Measurements from ENCODE around the gene ADH7. TPM values are rescaled to one million over a fixed set of nuclear protein-coding genes. Genes with fewer than 3 reads are reported as not detected.

Gene ADH7
- total RNA-seq, 1 donor from 2014 or later, result not detected

DNA sequence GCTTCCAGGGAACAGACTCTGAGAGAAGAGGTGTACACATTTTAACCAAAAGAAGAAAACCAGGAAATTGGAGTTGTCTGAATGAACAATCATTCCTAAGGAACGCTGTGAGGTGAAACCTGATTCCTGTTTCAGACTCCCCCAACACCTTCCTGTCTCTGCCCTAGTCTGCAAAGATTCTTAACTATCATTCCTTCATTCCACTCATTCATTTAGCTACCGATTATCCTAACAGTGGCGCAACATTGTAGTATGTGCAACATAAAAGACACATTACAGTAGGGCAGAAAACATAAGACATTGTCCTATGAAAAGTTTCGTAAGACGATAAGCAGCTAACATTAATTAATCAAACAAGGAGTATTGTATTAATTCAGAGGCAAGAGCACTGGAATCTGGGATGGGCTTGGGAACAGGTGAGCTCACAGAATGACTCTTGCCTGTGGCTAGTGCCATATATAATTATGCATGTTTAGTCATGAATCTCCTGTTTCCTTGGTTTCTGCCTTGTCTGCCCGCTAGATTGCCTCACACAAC is 23.8 kb upstream of the ADH7 start:
- no peaks in the 10 kb centered on the region for H3K27me3 ChIP-seq
- TF ChIP-seq, protein P1, sequence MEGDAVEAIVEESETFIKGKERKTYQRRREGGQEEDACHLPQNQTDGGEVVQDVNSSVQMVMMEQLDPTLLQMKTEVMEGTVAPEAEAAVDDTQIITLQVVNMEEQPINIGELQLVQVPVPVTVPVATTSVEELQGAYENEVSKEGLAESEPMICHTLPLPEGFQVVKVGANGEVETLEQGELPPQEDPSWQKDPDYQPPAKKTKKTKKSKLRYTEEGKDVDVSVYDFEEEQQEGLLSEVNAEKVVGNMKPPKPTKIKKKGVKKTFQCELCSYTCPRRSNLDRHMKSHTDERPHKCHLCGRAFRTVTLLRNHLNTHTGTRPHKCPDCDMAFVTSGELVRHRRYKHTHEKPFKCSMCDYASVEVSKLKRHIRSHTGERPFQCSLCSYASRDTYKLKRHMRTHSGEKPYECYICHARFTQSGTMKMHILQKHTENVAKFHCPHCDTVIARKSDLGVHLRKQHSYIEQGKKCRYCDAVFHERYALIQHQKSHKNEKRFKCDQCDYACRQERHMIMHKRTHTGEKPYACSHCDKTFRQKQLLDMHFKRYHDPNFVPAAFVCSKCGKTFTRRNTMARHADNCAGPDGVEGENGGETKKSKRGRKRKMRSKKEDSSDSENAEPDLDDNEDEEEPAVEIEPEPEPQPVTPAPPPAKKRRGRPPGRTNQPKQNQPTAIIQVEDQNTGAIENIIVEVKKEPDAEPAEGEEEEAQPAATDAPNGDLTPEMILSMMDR (IDR thresholded peaks at IDR 0.05), result no peak
- H3K4me3 ChIP-seq, result no peak overlapping the region
- DNase-seq, result no peak
- H3K27ac ChIP-seq, result no peak overlapping the region
- intact Hi-C loops (cut with DNase I), result no loop called here
- H3K9me3 ChIP-seq, result no peaks in the 10 kb centered on the region
- no peak for ATAC-seq
- H3K4me1 ChIP-seq, result no peaks in the 10 kb centered on the region
- H3K36me3 ChIP-seq, result no peaks in the 10 kb centered on the region

DNA sequence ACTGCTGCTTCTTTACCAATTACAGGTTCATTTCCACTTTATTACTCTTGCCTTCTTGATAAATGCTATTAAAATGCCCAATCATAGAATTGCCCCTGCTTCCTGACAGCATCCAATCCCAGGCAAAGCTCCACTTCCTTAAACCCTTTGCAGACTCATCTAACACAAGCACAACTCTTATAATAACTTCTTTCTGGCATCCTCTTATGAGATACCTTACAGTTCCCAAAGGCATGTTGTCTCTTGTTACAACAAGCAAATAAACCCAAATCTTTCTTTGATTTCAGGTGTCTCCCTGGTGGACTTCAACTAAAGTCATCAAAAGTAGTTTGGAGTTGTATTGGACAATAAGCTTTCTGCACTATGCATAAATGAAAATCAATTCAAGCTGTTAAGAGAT is 22.5 kb upstream of the ADH7 start:
- Histone ChIP-seq H3K4me1 (no peaks in the 10 kb centered on the region), H3K9me3 (no peaks in the 10 kb centered on the region), H3K27me3 (no peaks in the 10 kb centered on the region), H3K27ac (no peak overlapping the region), H3K4me3 (no peak overlapping the region), H3K36me3 (no peaks in the 10 kb centered on the region)
- ATAC-seq (no peak), DNase-seq (no peak)
- intact Hi-C loops (cut with DNase I), result no loop called here
- TF ChIP-seq, protein P1 (IDR thresholded peaks at IDR 0.05), result no peak

DNA sequence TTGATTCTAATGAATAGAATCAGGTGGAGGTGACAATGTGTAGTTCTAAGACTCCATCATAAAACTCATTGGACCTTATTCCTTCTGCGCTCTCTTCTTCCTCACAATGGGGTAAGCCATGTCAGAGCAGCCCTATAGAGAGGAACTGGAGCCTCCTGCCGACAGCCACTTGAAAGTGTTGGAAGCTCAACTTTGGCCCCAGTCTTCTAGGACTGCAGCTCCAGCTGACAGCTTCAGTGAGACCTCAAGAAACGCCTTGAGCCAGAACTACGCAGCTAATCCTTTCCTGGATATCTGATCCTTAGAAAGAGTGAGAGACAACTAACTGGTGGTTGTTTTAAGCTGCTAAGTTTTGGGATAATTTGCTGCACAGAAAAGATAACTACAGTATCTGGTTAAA is 22.1 kb upstream of the ADH7 start:
- Histone ChIP-seq H3K27me3 (no peaks in the 10 kb centered on the region), H3K27ac (no peak overlapping the region), H3K9me3 (no peaks in the 10 kb centered on the region), H3K36me3 (no peaks in the 10 kb centered on the region), H3K4me1 (no peaks in the 10 kb centered on the region), H3K4me3 (no peak overlapping the region)
- ATAC-seq, result no peak
- TF ChIP-seq, protein P1 (IDR thresholded peaks at IDR 0.05), result no peak
- intact Hi-C loops (cut with DNase I), result no loop called here
- DNase-seq, result no peak

DNA sequence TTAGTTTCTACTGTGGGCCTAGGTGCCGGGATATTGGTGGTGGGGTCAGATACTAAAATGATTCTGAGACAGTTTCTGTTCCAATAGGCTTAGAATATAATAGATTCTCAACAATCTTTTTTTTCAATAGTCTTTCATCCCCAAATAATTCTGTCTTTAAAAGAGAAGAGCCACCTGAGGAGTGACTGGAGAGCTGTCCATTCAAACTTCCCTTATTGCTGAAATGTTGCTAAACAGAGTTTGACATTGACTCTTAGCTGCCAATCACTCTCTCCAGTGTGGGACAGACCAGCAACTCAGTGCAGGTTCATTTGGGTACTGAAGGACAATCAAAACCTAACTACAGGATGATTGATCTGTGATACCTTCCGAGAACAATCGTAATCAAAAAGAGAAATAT is 12.4 kb upstream of the ADH7 start:
- Histone ChIP-seq H3K4me3 (no peak overlapping the region), H3K27ac (no peak overlapping the region), H3K27me3 (no peaks in the 10 kb centered on the region), H3K36me3 (no peaks in the 10 kb centered on the region), H3K4me1 (no peaks in the 10 kb centered on the region), H3K9me3 (no peaks in the 10 kb centered on the region)
- intact Hi-C loops (cut with DNase I), result no loop called here
- TF ChIP-seq, protein P1 (IDR thresholded peaks at IDR 0.05), result no peak
- ATAC-seq, result no peak
- DNase-seq, result no peak

DNA sequence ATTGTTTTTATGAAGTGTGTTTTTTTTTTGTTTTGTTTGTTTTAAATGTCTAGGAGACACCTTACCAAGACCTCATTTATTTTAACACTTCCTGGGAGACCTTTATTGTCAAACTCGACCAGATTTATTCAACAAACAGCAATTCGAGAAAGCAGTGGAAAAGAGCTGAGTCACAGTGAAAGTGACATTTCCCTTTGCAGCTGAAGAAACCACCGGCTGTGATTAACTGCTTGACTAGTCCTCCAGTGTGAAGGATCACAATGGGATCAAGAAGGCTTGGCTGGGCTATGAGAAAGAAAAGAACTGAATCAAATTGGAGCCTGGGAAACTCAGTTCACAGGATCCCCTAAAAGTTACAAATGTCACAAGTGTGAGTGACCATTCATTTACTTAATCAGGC is 11.9 kb upstream of the ADH7 start:
- intact Hi-C loops (cut with DNase I), result no loop called here
- Histone ChIP-seq H3K9me3 (no peaks in the 10 kb centered on the region), H3K27me3 (no peaks in the 10 kb centered on the region), H3K36me3 (no peaks in the 10 kb centered on the region), H3K4me3 (no peak overlapping the region), H3K27ac (no peak overlapping the region), H3K4me1 (no peaks in the 10 kb centered on the region)
- DNase-seq (no peak), ATAC-seq (peak; percentile 39)
- TF ChIP-seq, protein P1 (IDR thresholded peaks at IDR 0.05), result no peak

DNA sequence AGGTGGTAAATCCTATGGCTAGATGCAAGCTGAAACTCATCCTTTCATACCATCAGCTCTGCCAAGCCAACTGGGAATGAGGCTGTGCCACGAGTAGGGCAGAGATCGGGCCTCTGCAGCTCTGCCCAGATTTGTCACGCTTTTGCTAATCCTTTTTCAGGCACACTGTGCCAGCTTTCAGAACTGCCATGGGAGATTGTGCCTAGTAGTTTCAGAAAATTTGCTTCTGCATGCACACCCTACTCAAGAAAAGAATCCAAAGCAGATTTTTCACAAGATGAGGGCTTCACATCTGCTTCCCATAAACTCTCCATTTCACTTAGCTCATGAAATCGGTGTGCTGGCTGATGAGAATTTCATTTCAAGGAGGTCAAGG is 3.3 kb upstream of the ADH7 start:
- intact Hi-C loops (cut with DNase I), result no loop called here
- H3K27me3 ChIP-seq, result no peaks in the 10 kb centered on the region
- H3K9me3 ChIP-seq, result no peaks in the 10 kb centered on the region
- no peak overlapping the region for H3K4me3 ChIP-seq
- H3K27ac ChIP-seq, result peak overlapping the region; percentile 34
- ATAC-seq (peak; percentile 30), DNase-seq (no peak)
- TF ChIP-seq, protein P1 (IDR thresholded peaks at IDR 0.05), result no peak
- no peaks in the 10 kb centered on the region for H3K4me1 ChIP-seq
- no peaks in the 10 kb centered on the region for H3K36me3 ChIP-seq

Measured in upper lobe of right lung (tissue), 1 donor.